Naive thymus-derived CD8-positive, alpha-beta T cell (primary cell): ENCODE data around the gene PTGIR. TPM values are rescaled to one million over a fixed set of nuclear protein-coding genes. Genes with fewer than 3 reads are reported as not detected.

Experiments
- ATAC-seq, 2 donors: fragments of 150-1000 bp; cut with Tn5 transposase in 1 of 2; sonication (Bioruptor Pico), chemical (Tn5 transposase) in 1 of 2; 1 replicate in 1 of 2; 2 replicates in 1 of 2; pipeline ENCODE4 v1.10.0; 2021; ENCODE audit warnings: mild to moderate bottlenecking in 2 of 2, moderate library complexity in 2 of 2
- POLR2A ChIA-PET: fragments of 350-600 bp; sonication (Branson Sonifier 250); formaldehyde crosslinking; loops from one replicate; lab custom pipeline; 2021; ENCODE audit warnings: antibody characterized with exemption; lab: Charles Lee
- DNase-seq, 10 donors: peaks; one replicate each; pipeline versions ENCODE4 v3.0.0 to v3.0.0-alpha.2; 2020 to 2022
- H3K27ac Mint-ChIP-seq, 10 donors: one replicate each; pipeline ENCODE4 v1.8.0; 2020 to 2022; ENCODE audit warnings: mild to moderate bottlenecking in 10 of 10, mixed read lengths in 10 of 10, moderate library complexity in 4 of 10, inconsistent platforms in 1 of 10
- H3K27me3 Mint-ChIP-seq, 5 donors: one replicate each; pipeline ENCODE4 v1.8.0; 2021 to 2022; ENCODE audit warnings: mixed read lengths in 5 of 5
- H3K36me3 Mint-ChIP-seq, 3 donors: one replicate each; pipeline ENCODE4 v1.8.0; 2020 to 2022; ENCODE audit warnings: mixed read lengths in 3 of 3, mild to moderate bottlenecking in 2 of 3, inconsistent platforms in 1 of 3
- H3K4me1 Mint-ChIP-seq, 4 donors: one replicate each; pipeline ENCODE4 v1.8.0; 2021 to 2022; ENCODE audit warnings: mixed read lengths in 4 of 4
- H3K4me3 Mint-ChIP-seq, 10 donors: one replicate each; pipeline ENCODE4 v1.8.0; 2020 to 2022; ENCODE audit warnings: mild to moderate bottlenecking in 10 of 10, mixed read lengths in 10 of 10, moderate library complexity in 6 of 10, inconsistent platforms in 1 of 10
- H3K9me3 Mint-ChIP-seq, 9 donors: one replicate each; pipeline ENCODE4 v1.8.0; 2020 to 2022; ENCODE audit warnings: mixed read lengths in 9 of 9, mild to moderate bottlenecking in 3 of 9, inconsistent platforms in 1 of 9, moderate library complexity in 1 of 9
- polyA plus RNA-seq, 3 donors: library from polyadenylated mRNA; unstranded; fragments of 300-500 nt; fragmentation: Illumina TruSeq; gene quantifications; one replicate each; pipeline ENCODE4 v1.2.3, GENCODE V29; 2021
- total RNA-seq, 8 experiments: library from RNA in 2 of 8; stranded (reverse) in 2 of 8; gene quantifications; one replicate each; pipeline ENCODE4 v1.2.3 and lab custom pipeline; 2021 to 2026

PTGIR gene
- total and polyA plus RNA-seq, 5 experiments from 2014 or later, result 0.12 to 2.8 (median 0.40) TPM; not detected in 1

DNA sequence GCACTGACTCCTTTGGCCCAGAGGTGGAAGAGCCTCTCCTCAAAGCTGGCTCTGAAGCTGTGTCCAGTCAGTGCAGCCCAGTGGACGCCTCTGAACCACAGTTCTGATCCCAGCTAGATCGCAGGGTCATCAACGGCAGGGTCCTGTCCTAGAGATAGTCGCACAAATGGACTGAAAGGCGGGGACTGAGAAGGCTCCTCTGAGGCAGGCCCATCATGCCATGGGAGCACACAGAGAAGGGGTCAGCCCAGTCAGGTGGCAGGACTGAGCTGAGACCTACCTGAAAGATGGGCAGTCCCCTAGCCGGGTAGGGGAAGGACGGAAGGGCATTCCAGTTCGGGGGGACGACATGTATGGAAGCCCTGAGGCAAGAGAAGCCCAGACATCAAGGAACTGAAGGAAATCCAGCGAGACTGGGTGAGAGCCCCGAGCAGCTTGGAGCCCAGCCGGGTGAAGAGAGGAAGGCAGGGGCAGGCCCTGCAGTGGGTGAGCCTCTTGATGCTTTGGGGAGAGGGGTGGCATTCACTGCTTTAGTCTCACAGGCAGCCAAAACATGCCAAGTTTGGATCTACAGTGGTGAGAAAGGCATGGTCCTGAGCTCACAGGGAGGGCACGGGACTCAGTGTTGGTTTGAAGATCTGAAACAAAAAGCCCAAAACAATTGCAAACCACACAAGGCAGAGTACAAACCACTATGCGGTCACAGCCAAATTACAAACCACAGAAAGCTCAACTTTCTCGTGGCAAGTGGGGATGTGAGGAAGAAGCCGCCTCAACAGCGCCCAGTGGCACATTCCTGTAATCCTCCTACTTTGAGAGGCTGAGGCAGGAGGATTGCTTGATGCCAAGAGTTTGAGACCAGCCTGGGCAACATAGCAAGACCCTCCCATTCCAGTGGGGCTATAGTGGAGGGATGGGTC, 13.8 kb downstream of the PTGIR start:
- H3K4me3 Mint-ChIP-seq, result peak overlapping the region; percentile 60 to 84 (median 76)
- peak overlapping the region; percentile 89 to 97 (median 94) for H3K27ac Mint-ChIP-seq
- ATAC-seq (peak; percentile 56 to 64), DNase-seq (peak in 6 of 10 donors; percentile 30 to 56 (median 49))
- POLR2A ChIA-PET, result interaction anchor here (0.6 to 4.5 kb wide), 14 partner anchors 10 to 117 kb away, joined by 3 to 145 read pairs (median 7); partner anchors contain the start of genes CALM3, DACT3, GNG8 and PTGIR
- peaks cover 0 to 46% (median 12%) of the 10 kb centered on the region in 3 donors for H3K36me3 Mint-ChIP-seq
- H3K9me3 Mint-ChIP-seq, result no peaks in the 10 kb centered on the region
- H3K4me1 Mint-ChIP-seq, result peaks cover 37 to 77% (median 66%) of the 10 kb centered on the region in 4 donors
- no peaks in the 10 kb centered on the region for H3K27me3 Mint-ChIP-seq

DNA sequence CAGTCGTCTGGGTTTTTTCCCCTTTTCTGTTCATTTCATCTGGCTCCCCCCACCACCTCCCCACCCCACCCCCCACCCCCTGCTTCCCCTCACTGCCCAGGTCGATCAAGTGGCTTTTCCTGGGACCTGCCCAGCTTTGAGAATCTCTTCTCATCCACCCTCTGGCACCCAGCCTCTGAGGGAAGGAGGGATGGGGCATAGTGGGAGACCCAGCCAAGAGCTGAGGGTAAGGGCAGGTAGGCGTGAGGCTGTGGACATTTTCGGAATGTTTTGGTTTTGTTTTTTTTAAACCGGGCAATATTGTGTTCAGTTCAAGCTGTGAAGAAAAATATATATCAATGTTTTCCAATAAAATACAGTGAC, 14.5 kb downstream of the PTGIR start:
- no peak for DNase-seq
- ATAC-seq, result no peak
- H3K27me3 Mint-ChIP-seq, result no peaks in the 10 kb centered on the region
- H3K9me3 Mint-ChIP-seq, result no peaks in the 10 kb centered on the region
- H3K4me1 Mint-ChIP-seq, result peaks cover 37 to 76% (median 65%) of the 10 kb centered on the region in 4 donors
- peak overlapping the region; percentile 89 to 97 (median 94) for H3K27ac Mint-ChIP-seq
- peaks cover 0 to 53% (median 12%) of the 10 kb centered on the region in 3 donors for H3K36me3 Mint-ChIP-seq
- H3K4me3 Mint-ChIP-seq, result peak overlapping the region in 7 of 10 donors; percentile 52 to 84 (median 77)
- POLR2A ChIA-PET, result interaction anchor here (0.6 to 4.5 kb wide), 5 partner anchors 10 to 166 kb away, joined by 3 to 145 read pairs (median 12); partner anchors contain the start of genes CALM3 and DACT3

DNA sequence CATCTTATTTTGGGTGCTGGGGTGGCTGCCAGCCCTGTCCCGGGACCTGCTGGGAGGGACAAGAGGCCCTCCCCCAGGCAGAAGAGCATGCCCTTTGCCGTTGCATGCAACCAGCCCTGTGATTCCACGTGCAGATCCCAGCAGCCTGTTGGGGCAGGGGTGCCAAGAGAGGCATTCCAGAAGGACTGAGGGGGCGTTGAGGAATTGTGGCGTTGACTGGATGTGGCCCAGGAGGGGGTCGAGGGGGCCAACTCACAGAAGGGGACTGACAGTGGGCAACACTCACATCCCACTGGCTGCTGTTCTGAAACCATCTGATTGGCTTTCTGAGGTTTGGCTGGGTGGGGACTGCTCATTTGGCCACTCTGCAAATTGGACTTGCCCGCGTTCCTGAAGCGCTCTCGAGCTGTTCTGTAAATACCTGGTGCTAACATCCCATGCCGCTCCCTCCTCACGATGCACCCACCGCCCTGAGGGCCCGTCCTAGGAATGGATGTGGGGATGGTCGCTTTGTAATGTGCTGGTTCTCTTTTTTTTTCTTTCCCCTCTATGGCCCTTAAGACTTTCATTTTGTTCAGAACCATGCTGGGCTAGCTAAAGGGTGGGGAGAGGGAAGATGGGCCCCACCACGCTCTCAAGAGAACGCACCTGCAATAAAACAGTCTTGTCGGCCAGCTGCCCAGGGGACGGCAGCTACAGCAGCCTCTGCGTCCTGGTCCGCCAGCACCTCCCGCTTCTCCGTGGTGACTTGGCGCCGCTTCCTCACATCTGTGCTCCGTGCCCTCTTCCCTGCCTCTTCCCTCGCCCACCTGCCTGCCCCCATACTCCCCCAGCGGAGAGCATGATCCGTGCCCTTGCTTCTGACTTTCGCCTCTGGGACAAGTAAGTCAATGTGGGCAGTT, 15.1 kb downstream of the PTGIR start:
- H3K27ac Mint-ChIP-seq, result peak overlapping the region in 8 of 10 donors; percentile 19 to 94 (median 76)
- H3K36me3 Mint-ChIP-seq, result peaks cover 0 to 55% (median 12%) of the 10 kb centered on the region in 3 donors
- H3K9me3 Mint-ChIP-seq, result no peaks in the 10 kb centered on the region
- ATAC-seq (no peak), DNase-seq (no peak)
- H3K4me3 Mint-ChIP-seq, result peak overlapping the region in 3 of 10 donors; percentile 6 to 47 (median 14)
- POLR2A ChIA-PET, result interaction anchor here (0.6 to 4.5 kb wide), 5 partner anchors 9 to 165 kb away, joined by 3 to 145 read pairs (median 9); partner anchors contain the start of genes CALM3 and DACT3
- H3K27me3 Mint-ChIP-seq, result no peaks in the 10 kb centered on the region
- peaks cover 37 to 83% (median 63%) of the 10 kb centered on the region in 4 donors for H3K4me1 Mint-ChIP-seq

DNA sequence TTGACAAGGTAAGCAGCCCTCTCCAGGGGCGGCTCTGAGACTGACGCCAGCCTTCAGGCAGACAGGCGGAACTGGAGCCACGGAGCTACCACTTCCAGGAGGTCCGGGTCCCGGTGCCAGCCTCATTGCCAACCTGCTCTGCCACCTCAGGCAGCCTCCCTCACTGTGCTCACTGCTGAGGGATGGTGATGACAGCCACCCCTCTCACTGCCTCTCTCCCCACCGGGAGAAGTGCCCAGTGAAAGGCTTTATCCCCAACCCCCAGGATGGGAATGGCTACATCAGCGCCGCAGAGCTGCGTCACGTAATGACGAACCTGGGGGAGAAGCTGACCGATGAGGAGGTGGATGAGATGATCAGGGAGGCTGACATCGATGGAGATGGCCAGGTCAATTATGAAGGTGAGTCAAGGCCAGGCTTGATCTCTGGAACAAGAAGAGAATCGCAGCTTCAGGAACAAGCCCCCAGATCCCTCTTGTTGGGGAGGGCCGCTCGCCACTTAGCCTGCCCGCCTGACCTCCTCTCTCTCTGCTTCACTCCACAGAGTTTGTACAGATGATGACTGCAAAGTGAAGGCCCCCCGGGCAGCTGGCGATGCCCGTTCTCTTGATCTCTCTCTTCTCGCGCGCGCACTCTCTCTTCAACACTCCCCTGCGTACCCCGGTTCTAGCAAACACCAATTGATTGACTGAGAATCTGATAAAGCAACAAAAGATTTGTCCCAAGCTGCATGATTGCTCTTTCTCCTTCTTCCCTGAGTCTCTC, 16.1 kb downstream of the PTGIR start:
- DNase-seq, result no peak
- POLR2A ChIA-PET, result interaction anchor here (1.0 to 4.5 kb wide), 2 partner anchors 8 to 23 kb away, joined by 3 to 145 read pairs; partner anchors contain the start of gene CALM3

DNA sequence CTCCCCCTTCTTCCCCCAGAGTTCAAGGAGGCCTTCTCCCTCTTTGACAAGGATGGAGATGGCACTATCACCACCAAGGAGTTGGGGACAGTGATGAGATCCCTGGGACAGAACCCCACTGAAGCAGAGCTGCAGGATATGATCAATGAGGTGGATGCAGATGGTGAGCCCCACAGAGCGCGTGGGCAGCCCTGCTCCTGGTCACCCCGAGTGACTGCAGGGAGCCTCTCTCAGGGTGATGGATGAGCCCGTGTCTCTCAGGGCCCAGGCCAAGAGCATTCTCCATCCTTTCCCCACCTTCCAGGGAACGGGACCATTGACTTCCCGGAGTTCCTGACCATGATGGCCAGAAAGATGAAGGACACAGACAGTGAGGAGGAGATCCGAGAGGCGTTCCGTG, 16.7 kb downstream of the PTGIR start:
- no peak for ATAC-seq
- peak overlapping the region in 2 of 10 donors; percentile 24 to 43 for H3K4me3 Mint-ChIP-seq
- no peaks in the 10 kb centered on the region for H3K9me3 Mint-ChIP-seq
- H3K36me3 Mint-ChIP-seq, result peaks cover 0 to 55% (median 12%) of the 10 kb centered on the region in 3 donors
- no peaks in the 10 kb centered on the region for H3K27me3 Mint-ChIP-seq
- H3K27ac Mint-ChIP-seq, result peak overlapping the region in 5 of 10 donors; percentile 27 to 78 (median 59)
- H3K4me1 Mint-ChIP-seq, result peaks cover 34 to 82% (median 59%) of the 10 kb centered on the region in 4 donors
- POLR2A ChIA-PET, result interaction anchor here (1.0 kb wide), 1 partner anchor 23 kb away, joined by 3 read pairs; no protein-coding TSS in a partner anchor
- no peak for DNase-seq

More for the DNA sequence above, 16.1 kb downstream of the PTGIR start:
- ATAC-seq, result no peak
- Mint-ChIP-seq H3K9me3 (no peaks in the 10 kb centered on the region), H3K27me3 (no peaks in the 10 kb centered on the region), H3K36me3 (peaks cover 0 to 55% (median 12%) of the 10 kb centered on the region in 3 donors), H3K27ac (peak overlapping the region in 8 of 10 donors; percentile 14 to 88 (median 74)), H3K4me3 (peak overlapping the region in 2 of 10 donors; percentile 5 to 10), H3K4me1 (peaks cover 34 to 81% (median 59%) of the 10 kb centered on the region in 4 donors)

DNA sequence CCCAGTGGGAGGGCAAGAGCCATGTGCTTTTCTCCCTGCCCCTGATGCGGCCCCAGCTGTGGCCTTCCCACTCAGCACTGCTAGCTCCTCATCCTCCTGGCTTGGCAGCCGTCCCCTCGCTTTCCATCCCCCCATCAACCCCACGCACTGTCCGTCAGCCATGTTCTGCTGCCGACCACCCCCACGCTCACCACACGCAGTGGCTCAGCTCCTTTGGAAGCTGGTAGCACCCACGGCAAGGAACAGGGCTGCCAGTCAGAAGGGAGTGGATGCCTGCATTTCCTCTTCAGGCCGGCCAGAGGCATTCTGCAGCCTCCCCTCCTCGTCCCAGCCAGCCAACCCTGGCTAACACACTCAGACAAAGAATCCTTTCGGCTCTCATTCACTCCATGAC, 17.4 kb downstream of the PTGIR start:
- peaks cover 0 to 55% (median 12%) of the 10 kb centered on the region in 3 donors for H3K36me3 Mint-ChIP-seq
- H3K27ac Mint-ChIP-seq, result peak overlapping the region in 6 of 10 donors; percentile 14 to 76 (median 63)
- H3K4me3 Mint-ChIP-seq, result no peak overlapping the region
- no peak for ATAC-seq
- no peaks in the 10 kb centered on the region for H3K27me3 Mint-ChIP-seq
- POLR2A ChIA-PET, result interaction anchor here (1.0 to 2.7 kb wide), 2 partner anchors 10 to 24 kb away, joined by 3 to 14 read pairs; no protein-coding TSS in a partner anchor
- H3K9me3 Mint-ChIP-seq, result no peaks in the 10 kb centered on the region
- peaks cover 35 to 83% (median 61%) of the 10 kb centered on the region in 4 donors for H3K4me1 Mint-ChIP-seq
- DNase-seq, result no peak

DNA sequence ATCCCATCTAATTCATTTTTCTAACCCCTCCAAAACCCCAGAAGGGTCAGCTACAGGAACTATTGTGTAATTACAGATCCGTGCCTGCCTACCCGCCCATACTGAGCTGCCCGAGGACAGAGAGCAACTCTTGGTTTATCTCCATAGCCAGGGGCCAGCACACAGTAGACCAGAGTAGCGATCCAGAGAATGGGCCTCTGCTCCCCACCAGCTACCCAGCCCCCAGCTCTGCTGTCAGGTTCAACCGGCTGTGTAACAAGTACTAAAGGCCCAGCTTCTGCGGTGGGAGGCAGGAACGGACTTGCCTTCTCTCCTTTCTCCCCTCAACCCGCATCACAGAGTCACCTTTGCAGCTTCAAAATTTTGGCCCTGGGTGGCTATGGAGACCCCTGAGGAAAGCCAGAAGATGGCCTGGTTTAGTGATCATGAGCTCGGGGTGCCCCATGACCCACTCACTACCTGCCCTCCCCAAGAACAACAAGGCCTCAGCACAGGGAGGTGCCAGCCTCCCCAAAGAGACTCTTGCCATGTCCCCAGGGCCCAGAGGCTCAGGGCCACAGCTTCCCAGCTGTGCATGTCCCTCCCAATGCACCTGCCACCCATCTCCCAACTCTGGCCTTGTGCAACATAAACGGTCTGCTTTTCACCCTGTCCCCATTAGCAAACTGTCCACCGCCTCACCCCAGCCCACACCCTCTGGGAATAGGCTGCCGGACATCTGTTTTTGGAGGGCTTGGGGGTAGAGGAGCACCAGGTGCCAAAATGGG, 18.0 kb downstream of the PTGIR start:
- H3K36me3 Mint-ChIP-seq, result peaks cover 0 to 55% (median 12%) of the 10 kb centered on the region in 3 donors

DNA sequence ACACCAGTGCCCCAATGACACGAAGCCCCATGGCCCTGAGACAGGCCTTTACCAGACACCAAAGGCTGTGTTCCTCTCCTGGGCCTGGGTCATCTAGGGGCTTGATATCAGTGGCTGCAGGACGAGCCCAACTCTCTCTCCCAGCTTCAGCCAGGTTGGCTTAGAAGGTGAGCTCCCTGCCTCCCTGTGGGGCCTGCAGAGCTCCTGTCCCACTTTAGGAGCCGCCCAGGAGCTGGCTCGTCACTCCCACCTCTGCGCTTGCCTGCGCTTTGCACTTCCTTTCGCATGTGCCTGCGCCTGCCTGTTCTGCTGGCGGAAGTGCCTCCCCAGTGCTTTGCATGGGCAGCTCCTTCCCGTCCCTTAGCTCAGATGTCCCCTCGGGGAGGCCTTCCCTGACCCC, 18.9 kb downstream of the PTGIR start:
- peaks cover 0 to 53% (median 12%) of the 10 kb centered on the region in 3 donors for H3K36me3 Mint-ChIP-seq
- peaks cover 26 to 74% (median 55%) of the 10 kb centered on the region in 4 donors for H3K4me1 Mint-ChIP-seq
- peak overlapping the region in 9 of 10 donors; percentile 11 to 77 (median 46) for H3K27ac Mint-ChIP-seq
- peak in 1 of 10 donors; percentile 12 for DNase-seq
- POLR2A ChIA-PET, result interaction anchor here (2.7 kb wide), 1 partner anchor 12 kb away, joined by 14 read pairs; no protein-coding TSS in a partner anchor
- H3K4me3 Mint-ChIP-seq, result peak overlapping the region in 2 of 10 donors; percentile 5 to 24
- H3K27me3 Mint-ChIP-seq, result no peaks in the 10 kb centered on the region
- no peaks in the 10 kb centered on the region for H3K9me3 Mint-ChIP-seq
- ATAC-seq, result no peak

More for the DNA sequence above, 18.0 kb downstream of the PTGIR start:
- DNase-seq, result peak in 1 of 10 donors; percentile 14
- Mint-ChIP-seq H3K4me3 (peak overlapping the region in 3 of 10 donors; percentile 0 to 30 (median 5)), H3K4me1 (peaks cover 34 to 82% (median 60%) of the 10 kb centered on the region in 4 donors), H3K27me3 (no peaks in the 10 kb centered on the region), H3K27ac (peak overlapping the region in 6 of 10 donors; percentile 35 to 77 (median 56)), H3K9me3 (no peaks in the 10 kb centered on the region)
- POLR2A ChIA-PET, result interaction anchor here (2.7 kb wide), 1 partner anchor 11 kb away, joined by 14 read pairs; no protein-coding TSS in a partner anchor
- ATAC-seq, result no peak

DNA sequence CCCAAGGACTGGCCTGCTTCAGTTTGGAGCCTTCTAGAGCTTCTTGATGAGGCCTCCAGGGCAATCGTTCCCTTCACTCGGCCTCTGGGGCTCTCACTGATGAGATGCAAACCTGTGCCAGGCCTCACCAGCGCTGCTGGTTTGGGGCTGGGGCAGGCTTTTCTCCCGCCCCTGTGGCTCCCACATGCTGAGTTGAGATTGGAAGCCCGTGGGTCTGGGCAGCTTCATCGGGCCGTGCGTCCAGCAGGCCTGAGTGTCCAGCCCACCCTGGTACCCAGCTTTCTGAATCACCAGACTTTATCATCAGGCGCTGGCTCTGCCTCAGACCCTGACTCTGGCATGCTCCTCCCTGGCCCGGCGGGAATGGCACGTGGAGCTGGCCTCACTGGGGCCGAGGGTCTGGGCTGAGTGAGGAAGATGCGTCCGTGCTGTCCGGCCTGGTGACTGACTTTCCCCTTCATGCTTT, 19.5 kb downstream of the PTGIR start:
- Mint-ChIP-seq H3K9me3 (peaks cover 0 to 3% (median 0%) of the 10 kb centered on the region in 9 donors), H3K27me3 (peaks cover 0 to 2% (median 0%) of the 10 kb centered on the region in 5 donors), H3K27ac (peak overlapping the region in 3 of 10 donors; percentile 11 to 66 (median 32)), H3K4me3 (no peak overlapping the region), H3K4me1 (peaks cover 24 to 69% (median 50%) of the 10 kb centered on the region in 4 donors), H3K36me3 (peaks cover 0 to 49% (median 12%) of the 10 kb centered on the region in 3 donors)
- POLR2A ChIA-PET, result interaction anchor here (0.5 to 2.7 kb wide), 2 partner anchors 12 to 66 kb away, joined by 4 to 14 read pairs; no protein-coding TSS in a partner anchor
- peak in 1 of 10 donors; percentile 15 for DNase-seq
- ATAC-seq, result no peak
